ENCODE results near the gene GPR162. TPM values are rescaled to one million over a fixed set of nuclear protein-coding genes. Genes with fewer than 3 reads are reported as not detected.
A peak's percentile ranks its signal among the peaks of the same experiment; 100 is the strongest.

The GPR162 gene, protein sequence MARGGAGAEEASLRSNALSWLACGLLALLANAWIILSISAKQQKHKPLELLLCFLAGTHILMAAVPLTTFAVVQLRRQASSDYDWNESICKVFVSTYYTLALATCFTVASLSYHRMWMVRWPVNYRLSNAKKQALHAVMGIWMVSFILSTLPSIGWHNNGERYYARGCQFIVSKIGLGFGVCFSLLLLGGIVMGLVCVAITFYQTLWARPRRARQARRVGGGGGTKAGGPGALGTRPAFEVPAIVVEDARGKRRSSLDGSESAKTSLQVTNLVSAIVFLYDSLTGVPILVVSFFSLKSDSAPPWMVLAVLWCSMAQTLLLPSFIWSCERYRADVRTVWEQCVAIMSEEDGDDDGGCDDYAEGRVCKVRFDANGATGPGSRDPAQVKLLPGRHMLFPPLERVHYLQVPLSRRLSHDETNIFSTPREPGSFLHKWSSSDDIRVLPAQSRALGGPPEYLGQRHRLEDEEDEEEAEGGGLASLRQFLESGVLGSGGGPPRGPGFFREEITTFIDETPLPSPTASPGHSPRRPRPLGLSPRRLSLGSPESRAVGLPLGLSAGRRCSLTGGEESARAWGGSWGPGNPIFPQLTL
- total RNA-seq: 1 to 10 TPM in 1 of 2 donors, under 1 TPM in 1; 0.44 to 7.0 TPM

DNA sequence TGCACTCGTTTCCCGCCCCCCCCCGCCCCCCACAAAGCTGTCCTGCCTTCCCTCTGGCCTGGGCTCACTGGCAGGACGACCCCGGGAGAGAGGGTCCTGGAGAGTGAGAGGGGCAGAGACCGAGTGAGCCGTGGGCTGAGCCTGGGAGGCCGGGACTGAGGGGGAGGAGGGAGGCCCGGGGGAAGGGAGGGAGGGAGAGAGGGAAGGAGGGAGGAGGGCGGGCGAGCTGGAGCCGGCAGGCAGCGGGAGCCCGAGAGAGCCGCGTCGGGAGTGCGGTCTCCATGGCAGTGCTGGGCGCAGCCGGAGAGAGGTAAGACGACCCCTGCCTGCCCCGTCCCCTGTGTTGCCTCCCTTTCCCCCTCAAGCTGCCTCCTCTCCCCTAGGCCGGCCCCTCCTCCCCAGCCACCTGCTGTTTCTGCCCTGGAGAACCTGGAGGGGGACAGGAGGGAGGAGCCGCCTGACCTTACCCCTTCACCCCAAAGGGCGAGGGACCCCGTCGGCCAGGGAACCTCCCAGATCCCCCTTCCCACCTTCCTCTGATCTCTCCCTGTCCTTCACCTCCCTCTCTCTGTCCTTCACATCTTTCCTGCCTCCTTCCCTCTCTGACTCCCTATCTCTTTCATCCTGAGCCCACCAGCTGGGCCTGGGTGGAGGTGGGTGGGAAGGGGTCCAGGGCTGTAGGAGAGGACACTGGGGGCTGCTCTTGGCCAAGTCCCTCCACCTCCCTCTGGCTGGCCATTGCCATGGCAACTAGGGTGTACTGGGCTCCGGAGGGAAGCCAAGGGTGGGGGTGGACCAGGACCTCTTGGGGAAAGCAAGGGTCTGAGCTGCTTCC is at the start of gene GPR162:
Gene GPR162 (plus strand): TSS at position 231 of the 835 bp plus-strand sequence. CDS start 2,078 bp downstream, outside the sequence.
- Histone ChIP-seq H3K27ac (peak within 1 kb of the TSS; percentile 69 to 73), H3K4me3 (peak within 1 kb of the TSS; percentile 49 to 58), H3K4me1 (peaks cover 3 to 32% of the 10 kb centered on the region in 2 donors), H3K36me3 (no peaks in the 10 kb centered on the region), H3K9me3 (no peaks in the 10 kb centered on the region), H3K27me3 (no peaks in the 10 kb centered on the region)
- TF ChIP-seq, protein P1, sequence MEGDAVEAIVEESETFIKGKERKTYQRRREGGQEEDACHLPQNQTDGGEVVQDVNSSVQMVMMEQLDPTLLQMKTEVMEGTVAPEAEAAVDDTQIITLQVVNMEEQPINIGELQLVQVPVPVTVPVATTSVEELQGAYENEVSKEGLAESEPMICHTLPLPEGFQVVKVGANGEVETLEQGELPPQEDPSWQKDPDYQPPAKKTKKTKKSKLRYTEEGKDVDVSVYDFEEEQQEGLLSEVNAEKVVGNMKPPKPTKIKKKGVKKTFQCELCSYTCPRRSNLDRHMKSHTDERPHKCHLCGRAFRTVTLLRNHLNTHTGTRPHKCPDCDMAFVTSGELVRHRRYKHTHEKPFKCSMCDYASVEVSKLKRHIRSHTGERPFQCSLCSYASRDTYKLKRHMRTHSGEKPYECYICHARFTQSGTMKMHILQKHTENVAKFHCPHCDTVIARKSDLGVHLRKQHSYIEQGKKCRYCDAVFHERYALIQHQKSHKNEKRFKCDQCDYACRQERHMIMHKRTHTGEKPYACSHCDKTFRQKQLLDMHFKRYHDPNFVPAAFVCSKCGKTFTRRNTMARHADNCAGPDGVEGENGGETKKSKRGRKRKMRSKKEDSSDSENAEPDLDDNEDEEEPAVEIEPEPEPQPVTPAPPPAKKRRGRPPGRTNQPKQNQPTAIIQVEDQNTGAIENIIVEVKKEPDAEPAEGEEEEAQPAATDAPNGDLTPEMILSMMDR (IDR thresholded peaks at IDR 0.05): no peak
- DNase-seq (ENCODE audit: low spot score): no peak

DNA sequence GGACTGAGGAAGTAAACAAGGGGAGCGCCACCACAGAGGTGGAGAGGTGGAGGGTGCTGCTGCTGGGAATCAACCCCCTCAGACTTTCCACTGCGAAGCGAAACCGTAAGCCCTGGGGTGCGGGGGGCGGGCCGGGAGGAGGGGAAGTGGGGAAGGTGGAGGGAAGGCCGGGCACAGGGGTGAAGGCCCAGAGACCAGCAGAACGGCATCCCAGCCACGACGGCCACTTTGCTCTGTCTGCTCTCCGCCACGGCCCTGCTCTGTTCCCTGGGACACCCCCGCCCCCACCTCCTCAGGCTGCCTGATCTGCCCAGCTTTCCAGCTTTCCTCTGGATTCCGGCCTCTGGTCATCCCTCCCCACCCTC is 49.3 kb upstream of the GPR162 start, which contains the start of gene LAG3:
Gene LAG3 (plus strand): TSS at position 190 of the 365 bp plus-strand sequence. CDS start 333 bp downstream, outside the sequence.
- DNase-seq (ENCODE audit: low spot score): no peak
- Histone ChIP-seq H3K4me1 (peaks cover 0 to 49% of the 10 kb centered on the region in 2 donors), H3K27ac (no peak within 1 kb of the TSS), H3K27me3 (no peaks in the 10 kb centered on the region), H3K36me3 (peaks cover 6% of the 10 kb centered on the region), H3K9me3 (no peaks in the 10 kb centered on the region), H3K4me3 (peak within 1 kb of the TSS in 1 of 2 donors; percentile 6)
- TF ChIP-seq, protein P1 (IDR thresholded peaks at IDR 0.05): no peak

DNA sequence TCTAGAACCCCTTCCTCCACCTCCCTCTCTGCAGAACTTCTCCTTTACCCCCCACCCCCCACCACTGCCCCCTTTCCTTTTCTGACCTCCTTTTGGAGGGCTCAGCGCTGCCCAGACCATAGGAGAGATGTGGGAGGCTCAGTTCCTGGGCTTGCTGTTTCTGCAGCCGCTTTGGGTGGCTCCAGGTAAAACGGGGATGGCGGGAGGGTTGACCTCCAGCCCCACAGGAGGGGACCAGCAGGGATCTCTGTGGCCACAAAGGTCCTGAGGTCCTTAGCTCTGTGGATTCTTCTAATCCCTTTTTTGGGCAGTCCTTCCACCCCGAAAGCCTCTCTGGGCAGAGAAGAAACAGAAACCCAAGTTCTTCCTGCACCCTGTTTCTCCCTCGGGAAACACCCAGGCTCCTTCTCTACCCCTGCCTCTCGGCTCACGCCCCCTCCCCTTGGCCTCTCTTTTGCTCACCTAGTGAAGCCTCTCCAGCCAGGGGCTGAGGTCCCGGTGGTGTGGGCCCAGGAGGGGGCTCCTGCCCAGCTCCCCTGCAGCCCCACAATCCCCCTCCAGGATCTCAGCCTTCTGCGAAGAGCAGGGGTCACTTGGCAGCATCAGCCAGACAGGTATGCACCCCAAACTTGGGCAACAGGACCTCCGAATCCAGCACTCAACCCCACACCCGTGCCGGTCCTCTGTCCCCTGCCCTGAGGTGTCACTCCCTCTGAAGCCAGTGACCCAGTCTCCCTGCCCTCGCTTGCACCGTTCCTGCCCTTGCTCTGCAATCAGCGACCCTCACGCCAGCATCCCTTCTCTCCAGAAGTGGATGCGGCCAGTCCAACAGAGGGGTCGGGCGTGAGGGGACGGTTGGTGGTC is 48.7 kb upstream of the GPR162 start:
- Histone ChIP-seq H3K27ac (no peak overlapping the region), H3K4me1 (peaks cover 0 to 46% of the 10 kb centered on the region in 2 donors)
- DNase-seq (ENCODE audit: low spot score): no peak

DNA sequence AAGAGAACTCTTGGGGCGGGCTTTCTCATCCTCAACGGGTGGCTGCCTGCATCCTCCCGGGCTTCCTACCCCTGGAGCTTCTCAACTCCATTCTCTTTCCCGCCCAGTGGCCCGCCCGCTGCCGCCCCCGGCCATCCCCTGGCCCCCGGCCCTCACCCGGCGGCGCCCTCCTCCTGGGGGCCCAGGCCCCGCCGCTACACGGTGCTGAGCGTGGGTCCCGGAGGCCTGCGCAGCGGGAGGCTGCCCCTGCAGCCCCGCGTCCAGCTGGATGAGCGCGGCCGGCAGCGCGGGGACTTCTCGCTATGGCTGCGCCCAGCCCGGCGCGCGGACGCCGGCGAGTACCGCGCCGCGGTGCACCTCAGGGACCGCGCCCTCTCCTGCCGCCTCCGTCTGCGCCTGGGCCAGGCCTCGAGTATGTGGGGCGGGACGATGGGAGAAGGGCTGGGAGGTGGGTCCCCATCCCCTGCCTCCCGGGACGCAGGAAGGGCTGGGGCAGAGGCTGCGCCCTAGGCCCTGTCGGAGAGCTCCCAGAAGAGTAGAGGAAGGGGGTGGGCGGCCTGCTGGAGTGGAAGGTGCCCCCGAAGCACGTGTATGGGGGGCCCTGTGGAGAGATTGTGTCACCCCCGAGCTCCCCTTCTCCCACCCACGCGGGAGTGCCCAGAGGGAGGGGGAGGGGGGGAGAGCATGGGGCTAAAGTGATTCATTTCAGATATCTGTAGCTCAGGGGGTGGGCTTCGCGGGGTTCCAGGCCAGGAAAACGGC is 47.9 kb upstream of the GPR162 start:
- H3K9me3 ChIP-seq: no peaks in the 10 kb centered on the region
- no peak for DNase-seq (ENCODE audit: low spot score)
- H3K4me1 ChIP-seq: peaks cover 0 to 46% of the 10 kb centered on the region in 2 donors
- H3K27me3 ChIP-seq: no peaks in the 10 kb centered on the region
- H3K4me3 ChIP-seq: peak overlapping the region in 1 of 2 donors; percentile 29
- H3K36me3 ChIP-seq: peaks cover 6% of the 10 kb centered on the region
- TF ChIP-seq, protein P1 (IDR thresholded peaks at IDR 0.05): no peak
- H3K27ac ChIP-seq: no peak overlapping the region

More for the DNA sequence above, 48.7 kb upstream of the GPR162 start:
- Histone ChIP-seq H3K9me3 (no peaks in the 10 kb centered on the region), H3K36me3 (peaks cover 6% of the 10 kb centered on the region), H3K27me3 (no peaks in the 10 kb centered on the region), H3K4me3 (peak overlapping the region in 1 of 2 donors; percentile 29)
- TF ChIP-seq, protein P1 (IDR thresholded peaks at IDR 0.05): no peak
